ENCODE results near the gene MRFAP1. TPM values are rescaled to one million over a fixed set of nuclear protein-coding genes. Genes with fewer than 3 reads are reported as not detected.

Gene MRFAP1
- total and polyA plus RNA-seq, 4 experiments from 2014 or later, result 149 to 169 (median 157) TPM

GRCh38 chr4:6618386-6619115 lies 21.9 kb upstream of the MRFAP1 start:
- no peaks in the 10 kb centered on the region for H3K27me3 ChIP-seq (ENCODE audit: insufficient read depth, low read length)
- H3K9me3 ChIP-seq (ENCODE audit: control insufficient read depth in 1 of 2, low read length in 2 of 2), result no peaks in the 10 kb centered on the region
- intact Hi-C loops (cut with micrococcal nuclease), result no loop called here
- no peak for DNase-seq
- H3K4me1 ChIP-seq (ENCODE audit: insufficient read depth, low read length), result no peaks in the 10 kb centered on the region
- peaks cover 46 to 65% of the 10 kb centered on the region in 2 donors for H3K36me3 Mint-ChIP-seq
- peaks cover 45% of the 10 kb centered on the region for H3K36me3 ChIP-seq (ENCODE audit: insufficient read depth, low read length)
- H3K27ac Mint-ChIP-seq, result peak overlapping the region in 1 of 7 donors; percentile 7
- no peak overlapping the region for H3K27ac ChIP-seq (ENCODE audit: low read depth, low read length)
- peaks cover 0 to 3% (median under 1%) of the 10 kb centered on the region in 4 donors for H3K4me1 Mint-ChIP-seq
- no peak overlapping the region for H3K4me3 ChIP-seq (ENCODE audit: low read length in 2 of 2)
- ChIA-PET POLR2A (ENCODE audit: partially characterized antibody) (no interaction called here), CTCF (ENCODE audit: partially characterized antibody) (no interaction called here)
- peaks cover 0 to 3% (median 0%) of the 10 kb centered on the region in 8 donors for H3K9me3 Mint-ChIP-seq
- no peaks in the 10 kb centered on the region for H3K27me3 Mint-ChIP-seq
- H3K4me3 Mint-ChIP-seq, result no peak overlapping the region

DNA sequence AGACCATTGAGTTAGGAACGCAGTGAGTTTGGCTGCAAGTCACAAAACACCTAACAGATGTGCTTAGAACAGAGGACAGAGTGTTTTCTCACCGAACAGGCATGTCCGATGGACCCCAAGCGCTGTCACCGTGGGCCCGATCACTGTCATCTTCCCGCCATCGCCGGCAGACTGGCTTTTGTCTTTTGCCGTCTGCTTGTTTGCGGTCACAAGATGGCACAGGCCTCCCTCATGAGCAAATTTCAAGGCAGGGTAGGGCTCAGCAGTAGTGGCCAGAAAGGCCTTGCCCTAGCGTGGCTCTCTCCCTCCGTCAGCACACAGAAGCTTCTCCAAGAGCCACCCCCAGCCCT lies 21.4 kb upstream of the MRFAP1 start:
- POLR2A ChIA-PET (ENCODE audit: partially characterized antibody), result no interaction called here
- no peak overlapping the region for H3K27ac Mint-ChIP-seq
- Histone ChIP-seq H3K9me3 (ENCODE audit: control insufficient read depth in 1 of 2, low read length in 2 of 2) (no peaks in the 10 kb centered on the region), H3K4me3 (ENCODE audit: low read length in 2 of 2) (no peak overlapping the region), H3K36me3 (ENCODE audit: insufficient read depth, low read length) (peaks cover 44% of the 10 kb centered on the region), H3K4me1 (ENCODE audit: insufficient read depth, low read length) (no peaks in the 10 kb centered on the region), H3K27ac (ENCODE audit: low read depth, low read length) (no peak overlapping the region), H3K27me3 (ENCODE audit: insufficient read depth, low read length) (no peaks in the 10 kb centered on the region)
- H3K9me3 Mint-ChIP-seq, result peaks cover 0 to 3% (median 0%) of the 10 kb centered on the region in 8 donors
- no peak overlapping the region for H3K4me3 Mint-ChIP-seq
- intact Hi-C loops (cut with micrococcal nuclease), result no loop called here
- CTCF ChIA-PET (ENCODE audit: partially characterized antibody), result no interaction called here
- DNase-seq, result no peak
- peaks cover 46 to 62% of the 10 kb centered on the region in 2 donors for H3K36me3 Mint-ChIP-seq
- H3K27me3 Mint-ChIP-seq, result no peaks in the 10 kb centered on the region
- H3K4me1 Mint-ChIP-seq, result peaks cover 0 to 3% (median under 1%) of the 10 kb centered on the region in 4 donors

DNA sequence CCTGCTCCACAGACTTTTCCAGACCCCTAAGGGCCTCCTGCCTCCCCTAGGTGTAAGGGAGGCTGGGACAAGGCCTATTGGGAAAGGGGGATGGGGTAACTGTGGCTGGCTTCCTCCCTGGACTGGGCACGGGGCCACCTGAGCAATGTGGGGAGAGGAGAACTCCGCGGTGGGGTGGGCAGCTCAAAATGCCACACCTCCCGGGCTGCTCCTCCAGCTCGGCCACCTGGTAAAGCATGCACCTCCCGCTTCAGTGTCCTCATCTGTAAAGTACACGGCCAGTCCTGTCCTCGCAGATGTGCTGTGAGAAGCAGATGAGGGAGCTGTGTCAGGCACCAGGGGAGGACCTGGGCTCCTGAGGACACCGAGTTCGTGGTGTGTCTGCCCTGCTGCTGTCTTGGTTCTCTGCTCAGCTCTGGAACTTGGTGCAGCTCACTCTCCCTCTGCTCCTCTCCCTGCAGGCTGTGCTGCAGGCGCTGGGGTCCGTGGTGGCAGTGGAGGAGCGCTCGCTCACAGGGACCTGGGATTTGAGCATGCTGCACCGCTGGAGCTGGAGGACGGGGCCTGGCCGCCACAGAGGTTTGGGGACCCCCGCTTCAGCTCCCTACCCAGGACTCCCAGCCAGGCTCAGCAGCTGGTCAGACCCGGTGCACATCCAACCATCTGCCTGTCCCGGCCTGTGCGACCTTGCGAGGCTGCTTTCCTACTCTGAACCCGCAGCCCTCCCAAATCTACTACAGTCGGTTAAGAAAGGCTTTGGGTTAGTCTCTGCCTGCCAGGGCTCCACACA lies 20.8 kb upstream of the MRFAP1 start:
- Mint-ChIP-seq H3K36me3 (peaks cover 43 to 57% of the 10 kb centered on the region in 2 donors), H3K4me3 (no peak overlapping the region)
- peaks cover 42% of the 10 kb centered on the region for H3K36me3 ChIP-seq (ENCODE audit: insufficient read depth, low read length)

DNA sequence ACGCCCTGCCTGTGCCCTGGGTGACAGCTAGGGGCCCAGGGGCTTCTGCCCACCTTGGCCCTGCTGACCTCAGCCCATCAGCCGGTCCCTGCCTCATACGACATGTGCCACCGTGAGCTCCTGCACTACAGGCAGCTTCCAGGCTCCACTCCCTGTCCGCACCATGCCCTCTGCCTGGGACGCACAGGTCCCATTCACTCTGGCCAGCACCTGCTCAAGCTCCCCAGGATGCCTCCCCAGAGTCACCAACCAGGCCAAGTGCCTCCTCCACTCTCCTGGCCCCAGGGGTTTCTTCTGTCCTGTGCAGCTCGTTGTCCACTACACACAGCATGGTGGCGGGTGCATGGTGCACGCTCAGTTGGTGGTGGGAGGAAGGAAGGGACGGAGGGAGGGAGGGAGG lies 20.2 kb upstream of the MRFAP1 start:
- intact Hi-C loops (cut with micrococcal nuclease), result no loop called here
- Mint-ChIP-seq H3K4me1 (peaks cover 0 to 3% (median under 1%) of the 10 kb centered on the region in 4 donors), H3K4me3 (no peak overlapping the region), H3K36me3 (peaks cover 38 to 51% of the 10 kb centered on the region in 2 donors), H3K27ac (peak overlapping the region in 1 of 7 donors; percentile 8), H3K9me3 (peaks cover 0 to 3% (median 0%) of the 10 kb centered on the region in 8 donors), H3K27me3 (no peaks in the 10 kb centered on the region)
- Histone ChIP-seq H3K27ac (ENCODE audit: low read depth, low read length) (no peak overlapping the region), H3K36me3 (ENCODE audit: insufficient read depth, low read length) (peaks cover 37% of the 10 kb centered on the region), H3K4me1 (ENCODE audit: insufficient read depth, low read length) (no peaks in the 10 kb centered on the region), H3K9me3 (ENCODE audit: control insufficient read depth in 1 of 2, low read length in 2 of 2) (no peaks in the 10 kb centered on the region), H3K27me3 (ENCODE audit: insufficient read depth, low read length) (no peaks in the 10 kb centered on the region), H3K4me3 (ENCODE audit: low read length in 2 of 2) (no peak overlapping the region)
- no peak for DNase-seq
- CTCF ChIA-PET (ENCODE audit: partially characterized antibody), result no interaction called here
- POLR2A ChIA-PET (ENCODE audit: partially characterized antibody), result interaction anchor here (0.6 kb wide), 1 partner anchor 46 kb away, joined by 4 read pairs; no protein-coding TSS in a partner anchor

More for the DNA sequence above, 20.8 kb upstream of the MRFAP1 start:
- Histone ChIP-seq H3K4me1 (ENCODE audit: insufficient read depth, low read length) (no peaks in the 10 kb centered on the region), H3K4me3 (ENCODE audit: low read length in 2 of 2) (no peak overlapping the region), H3K9me3 (ENCODE audit: control insufficient read depth in 1 of 2, low read length in 2 of 2) (no peaks in the 10 kb centered on the region), H3K27me3 (ENCODE audit: insufficient read depth, low read length) (no peaks in the 10 kb centered on the region), H3K27ac (ENCODE audit: low read depth, low read length) (no peak overlapping the region)
- Mint-ChIP-seq H3K4me1 (peaks cover 0 to 3% (median under 1%) of the 10 kb centered on the region in 4 donors), H3K9me3 (peaks cover 0 to 3% (median 0%) of the 10 kb centered on the region in 8 donors), H3K27ac (peak overlapping the region in 2 of 7 donors; percentile 8), H3K27me3 (no peaks in the 10 kb centered on the region)
- no peak for DNase-seq
- intact Hi-C loops (cut with micrococcal nuclease), result no loop called here
- CTCF ChIA-PET (ENCODE audit: partially characterized antibody), result no interaction called here
- POLR2A ChIA-PET (ENCODE audit: partially characterized antibody), result interaction anchor here (0.6 kb wide), 1 partner anchor 47 kb away, joined by 4 read pairs; no protein-coding TSS in a partner anchor

DNA sequence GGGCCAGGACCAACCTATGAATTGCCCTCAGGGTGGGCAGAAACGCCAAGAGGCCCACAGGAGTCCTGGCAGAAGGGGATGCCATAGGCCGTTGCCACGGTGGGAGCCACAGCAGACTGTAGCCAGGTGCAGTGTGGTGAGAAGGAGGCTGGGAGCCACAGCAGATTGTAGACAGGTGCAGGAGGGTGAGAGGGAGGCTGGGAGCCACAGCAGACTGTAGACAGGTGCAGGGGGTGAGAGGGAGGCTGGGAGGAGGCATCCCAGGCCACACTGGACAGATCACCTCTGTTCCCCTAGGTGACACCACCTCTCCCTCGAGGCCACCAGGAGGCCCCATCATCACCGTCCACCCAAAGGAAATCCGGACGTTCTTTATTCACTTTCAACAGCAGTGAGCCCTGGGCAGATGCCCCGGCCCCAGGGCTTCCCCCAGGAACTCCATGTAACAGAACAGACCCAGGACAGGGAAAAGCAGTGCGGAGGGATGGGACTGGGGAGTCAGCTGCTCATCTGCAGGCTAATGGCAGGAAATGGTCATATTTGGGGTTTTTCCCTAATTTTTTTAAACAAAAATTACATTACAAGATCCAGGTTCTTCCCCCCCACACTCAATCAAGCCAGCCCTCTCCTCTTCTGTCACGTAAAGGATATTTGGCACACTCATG lies 19.5 kb upstream of the MRFAP1 start:
- Mint-ChIP-seq H3K9me3 (peaks cover 0 to 3% (median 0%) of the 10 kb centered on the region in 8 donors), H3K36me3 (peaks cover 34 to 48% of the 10 kb centered on the region in 2 donors), H3K27ac (peak overlapping the region in 2 of 7 donors; percentile 42 to 47), H3K4me3 (no peak overlapping the region), H3K4me1 (peaks cover 0 to 3% (median under 1%) of the 10 kb centered on the region in 4 donors), H3K27me3 (no peaks in the 10 kb centered on the region)
- intact Hi-C loops (cut with micrococcal nuclease), result no loop called here
- H3K27ac ChIP-seq (ENCODE audit: low read depth, low read length), result no peak overlapping the region
- no peaks in the 10 kb centered on the region for H3K27me3 ChIP-seq (ENCODE audit: insufficient read depth, low read length)
- peaks cover 34% of the 10 kb centered on the region for H3K36me3 ChIP-seq (ENCODE audit: insufficient read depth, low read length)
- H3K4me3 ChIP-seq (ENCODE audit: low read length in 2 of 2), result no peak overlapping the region
- ChIA-PET CTCF (ENCODE audit: partially characterized antibody) (no interaction called here), POLR2A (ENCODE audit: partially characterized antibody) (no interaction called here)
- H3K9me3 ChIP-seq (ENCODE audit: control insufficient read depth in 1 of 2, low read length in 2 of 2), result no peaks in the 10 kb centered on the region
- H3K4me1 ChIP-seq (ENCODE audit: insufficient read depth, low read length), result no peaks in the 10 kb centered on the region
- no peak for DNase-seq

DNA sequence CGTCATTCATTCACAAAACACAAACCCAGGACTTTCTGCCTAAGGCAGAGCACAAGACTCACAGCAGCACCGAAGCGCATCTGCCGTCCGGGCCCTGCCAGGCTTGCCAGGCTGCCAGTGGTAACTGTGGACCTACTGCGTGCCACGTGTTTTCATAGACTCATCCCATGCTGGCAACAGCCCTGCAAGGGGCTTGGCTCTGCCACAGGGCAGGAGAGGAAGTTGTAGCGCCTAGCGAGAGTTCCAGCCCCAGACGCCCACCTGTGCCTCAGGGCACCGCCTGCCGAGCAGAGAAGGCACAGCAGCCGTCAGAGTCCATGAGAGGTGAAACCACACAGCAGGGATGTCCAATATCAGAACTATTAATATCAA lies 18.9 kb upstream of the MRFAP1 start:
- H3K9me3 Mint-ChIP-seq, result peaks cover 0 to 3% (median 0%) of the 10 kb centered on the region in 8 donors
- no peaks in the 10 kb centered on the region for H3K4me1 ChIP-seq (ENCODE audit: insufficient read depth, low read length)
- intact Hi-C loops (cut with micrococcal nuclease), result no loop called here
- CTCF ChIA-PET (ENCODE audit: partially characterized antibody), result no interaction called here
- H3K36me3 Mint-ChIP-seq, result peaks cover 29 to 42% of the 10 kb centered on the region in 2 donors
- H3K27ac Mint-ChIP-seq, result peak overlapping the region in 2 of 7 donors; percentile 24 to 42
- no peaks in the 10 kb centered on the region for H3K27me3 ChIP-seq (ENCODE audit: insufficient read depth, low read length)
- DNase-seq, result no peak
- H3K4me3 Mint-ChIP-seq, result no peak overlapping the region
- no peaks in the 10 kb centered on the region for H3K9me3 ChIP-seq (ENCODE audit: control insufficient read depth in 1 of 2, low read length in 2 of 2)
- peaks cover 29% of the 10 kb centered on the region for H3K36me3 ChIP-seq (ENCODE audit: insufficient read depth, low read length)
- H3K4me3 ChIP-seq (ENCODE audit: low read length in 2 of 2), result no peak overlapping the region
- no peaks in the 10 kb centered on the region for H3K27me3 Mint-ChIP-seq
- POLR2A ChIA-PET (ENCODE audit: partially characterized antibody), result no interaction called here
- no peak overlapping the region for H3K27ac ChIP-seq (ENCODE audit: low read depth, low read length)
- peaks cover 0 to 3% (median under 1%) of the 10 kb centered on the region in 4 donors for H3K4me1 Mint-ChIP-seq

GRCh38 chr4:6622744-6623143 lies 17.7 kb upstream of the MRFAP1 start:
- Histone ChIP-seq H3K27ac (ENCODE audit: low read depth, low read length) (no peak overlapping the region), H3K4me1 (ENCODE audit: insufficient read depth, low read length) (no peaks in the 10 kb centered on the region), H3K4me3 (ENCODE audit: low read length in 2 of 2) (no peak overlapping the region), H3K36me3 (ENCODE audit: insufficient read depth, low read length) (peaks cover 25% of the 10 kb centered on the region), H3K9me3 (ENCODE audit: control insufficient read depth in 1 of 2, low read length in 2 of 2) (no peaks in the 10 kb centered on the region), H3K27me3 (ENCODE audit: insufficient read depth, low read length) (no peaks in the 10 kb centered on the region)
- Mint-ChIP-seq H3K36me3 (peaks cover 22 to 31% of the 10 kb centered on the region in 2 donors), H3K9me3 (peaks cover 0 to 3% (median 0%) of the 10 kb centered on the region in 8 donors), H3K4me3 (no peak overlapping the region), H3K4me1 (peaks cover 0 to 3% (median under 1%) of the 10 kb centered on the region in 4 donors), H3K27ac (peak overlapping the region in 1 of 7 donors; percentile 23), H3K27me3 (no peaks in the 10 kb centered on the region)
- CTCF ChIA-PET (ENCODE audit: partially characterized antibody), result interaction anchor here (0.7 kb wide), 1 partner anchor 8 kb away, joined by 3 read pairs; no protein-coding TSS in a partner anchor
- POLR2A ChIA-PET (ENCODE audit: partially characterized antibody), result no interaction called here
- intact Hi-C loops (cut with micrococcal nuclease), result no loop called here
- no peak for DNase-seq
